GM18511 (cell line): ENCODE results near the gene ARHGAP21.

ENCODE experiments used
- ATAC-seq: cut with Tn5 transposase; IDR thresholded peaks from one replicate; pipeline ENCODE4 v1.9.1; 2021; ENCODE audit warnings: mild to moderate bottlenecking, moderate library complexity; ENCODE audit not compliant: unreplicated experiment

The ARHGAP21 gene

DNA sequence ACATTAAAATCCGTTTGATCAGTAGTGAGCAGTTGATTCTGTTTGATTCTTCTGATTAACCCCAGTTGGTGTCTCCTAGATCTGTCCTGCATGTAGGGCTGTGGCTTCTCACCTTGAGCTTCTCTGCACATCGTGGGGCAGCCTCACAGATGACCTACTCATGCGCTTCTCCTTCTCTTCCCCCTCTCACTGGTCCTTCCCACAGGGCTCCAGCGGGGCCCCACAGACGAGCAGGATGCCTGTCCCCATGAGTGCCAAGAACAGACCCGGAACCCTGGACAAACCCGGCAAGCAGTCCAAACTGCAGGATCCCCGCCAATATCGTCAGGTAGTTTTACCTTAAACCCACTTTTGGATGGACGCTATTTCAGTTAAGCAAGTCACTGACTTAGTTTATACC is 178.9 kb downstream of the ARHGAP21 start:
- ATAC-seq = no peak

DNA sequence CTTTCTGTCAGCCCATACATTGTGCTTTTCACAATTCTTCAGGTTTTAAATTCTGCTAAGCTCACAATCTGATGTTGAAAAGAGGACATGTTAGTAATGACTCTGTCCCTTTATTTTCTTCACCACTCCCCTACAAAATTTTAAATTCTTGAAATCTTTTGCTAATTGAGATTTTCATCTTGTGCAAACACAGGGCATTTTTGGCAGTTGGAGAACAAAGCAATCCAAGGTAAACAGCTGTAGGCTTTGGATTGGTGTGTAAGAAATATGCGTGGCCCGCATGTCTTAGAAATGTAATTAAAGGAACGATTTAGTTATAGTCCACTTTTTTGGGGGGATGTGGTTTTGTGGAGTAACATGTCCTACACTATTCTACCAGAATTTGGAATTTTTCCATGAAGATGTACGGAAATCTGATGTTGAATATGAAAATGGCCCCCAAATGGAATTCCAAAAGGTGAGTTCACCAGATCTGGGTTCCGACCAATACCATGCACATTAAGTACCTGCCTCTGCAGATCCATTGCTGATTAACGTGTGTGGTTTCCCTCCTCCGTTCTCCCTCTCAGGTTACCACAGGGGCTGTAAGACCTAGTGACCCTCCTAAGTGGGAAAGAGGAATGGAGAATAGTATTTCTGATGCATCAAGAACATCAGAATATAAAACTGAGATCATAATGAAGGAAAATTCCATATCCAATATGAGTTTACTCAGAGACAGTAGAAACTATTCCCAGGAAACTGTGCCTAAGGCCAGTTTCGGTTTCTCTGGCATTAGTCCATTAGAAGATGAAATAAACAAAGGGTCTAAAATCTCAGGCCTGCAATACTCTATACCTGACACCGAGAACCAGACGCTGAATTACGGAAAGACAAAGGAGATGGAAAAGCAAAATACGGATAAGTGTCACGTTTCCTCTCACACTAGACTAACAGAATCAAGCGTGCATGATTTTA is 181.1 kb downstream of the ARHGAP21 start:
- no peak for ATAC-seq

DNA sequence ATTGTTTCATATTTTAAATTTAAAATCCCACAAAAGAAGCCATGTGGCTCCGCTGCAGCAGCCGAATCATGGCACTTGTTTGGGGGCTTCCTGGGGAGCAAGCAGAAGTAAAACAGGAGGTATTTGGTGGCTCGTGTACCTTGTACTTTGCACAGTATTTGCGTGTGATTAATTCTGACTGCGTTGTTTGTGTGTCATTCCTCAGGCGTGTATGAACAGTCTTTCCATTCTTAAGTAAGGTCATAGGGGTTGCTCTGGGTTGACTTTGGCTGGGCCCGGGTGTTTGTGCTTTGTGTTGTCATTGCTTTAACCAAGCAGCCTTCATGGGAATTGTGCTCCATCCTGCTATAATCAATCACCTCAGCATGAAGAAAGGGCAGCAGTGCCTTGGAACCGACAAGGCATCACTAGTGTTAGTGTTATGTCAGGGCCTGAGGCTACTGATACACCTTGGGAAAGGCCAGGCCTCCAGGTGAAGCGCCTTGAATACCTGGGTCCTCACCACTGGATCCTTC is 182.4 kb downstream of the ARHGAP21 start:
- no peak for ATAC-seq

DNA sequence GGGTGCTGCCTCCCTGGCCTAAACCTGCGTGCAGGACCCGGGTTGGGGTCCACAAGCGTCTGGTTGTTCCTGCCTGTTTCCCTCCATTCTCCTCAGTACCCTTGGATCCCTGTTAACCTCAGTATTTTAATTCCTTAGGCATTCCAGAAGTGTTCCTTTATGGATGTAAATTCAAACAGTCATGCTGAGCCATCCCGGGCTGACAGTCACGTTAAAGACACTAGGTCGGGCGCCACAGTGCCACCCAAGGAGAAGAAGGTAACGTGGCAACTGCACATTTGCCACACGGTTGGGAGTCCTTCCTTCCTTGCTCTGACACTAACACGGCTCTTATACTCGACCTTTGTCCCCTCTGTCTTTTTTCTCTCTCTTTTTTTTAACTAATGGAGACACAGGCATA is 187.1 kb downstream of the ARHGAP21 start:
- ATAC-seq = no peak

DNA sequence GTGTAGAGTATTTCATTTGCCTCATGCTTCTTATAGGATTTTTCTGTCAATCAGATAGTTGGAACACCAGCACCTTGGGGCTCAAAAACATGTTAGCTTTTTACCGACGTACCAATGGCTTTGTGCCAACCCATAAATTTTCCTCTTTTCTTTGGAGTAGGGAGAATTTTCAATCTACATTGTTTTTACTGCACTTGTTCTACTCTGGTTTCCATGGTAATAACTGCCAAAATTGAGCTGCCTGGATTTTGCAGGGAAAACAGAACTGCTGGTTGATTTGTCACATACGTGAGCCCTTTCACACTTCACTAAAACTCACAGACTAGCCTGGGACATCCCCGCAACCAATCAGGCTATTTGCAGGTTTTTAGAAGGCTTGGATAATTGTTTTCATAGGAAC is 189.7 kb downstream of the ARHGAP21 start:
- ATAC-seq = no peak
